HepG2 (cell line): ENCODE results near the gene MMP7. TPM values are rescaled to one million over a fixed set of nuclear protein-coding genes. Genes with fewer than 3 reads are reported as not detected.
A peak's percentile ranks its signal among the peaks of the same experiment; 100 is the strongest.

Experiments used
- ATAC-seq: fragments of 200-7000 bp; cut with Tn5 transposase; 3 replicates; pipeline ENCODE4 v1.9.1; 2020; ENCODE audit warnings: mild to moderate bottlenecking, moderate library complexity
- BruUV-seq: library from RNA; stranded (reverse); fragments of 400-500 nt; replicated peaks from 2 replicates; lab custom pipeline; 2021; lab: Mats Ljungman, UMichigan
- CTCF ChIA-PET: fragments of 300-600 bp; formaldehyde crosslinking; extraction: SDS; loops from one replicate; lab custom pipeline; 2021; ENCODE audit warnings: low total read pairs, inconsistent platforms, low intra/inter-chr PET ratio; lab: Yijun Ruan, JAX
- POLR2A ChIA-PET: fragments of 350-600 bp; sonication (Branson Sonifier 250); formaldehyde crosslinking; loops from one replicate; lab custom pipeline; 2020; ENCODE audit warnings: antibody characterized with exemption, inconsistent platforms; lab: Yijun Ruan, JAX
- DNase-seq: peaks from one replicate; pipeline ENCODE4 v3.0.0-alpha.2; 2015; ENCODE audit warnings: low spot score
- FAIRE-seq: peaks from 3 replicates; lab custom pipeline; 2011; peaks lifted over from hg19 to GRCh38; lab: Jason Lieb, UNC
- H2AFZ ChIP-seq: one replicate; pipeline ENCODE4 v1.6.1; 2011; ENCODE audit warnings: low read length, inconsistent platforms
- H3K27ac ChIP-seq: fragments of 300-600 bp; 3 replicates; pipeline ENCODE4 v1.8.0; 2011; ENCODE audit warnings: mixed run types, mild to moderate bottlenecking, mixed read lengths, low read length, inconsistent platforms; ENCODE audit not compliant: insufficient read depth; ENCODE audit errors: extremely low read length
- H3K27me3 ChIP-seq, 2 experiments: fragments of 200-600 bp in 1 of 2; 2 replicates in 1 of 2; 3 replicates in 1 of 2; pipeline versions ENCODE4 v1.6.0 to v1.8.0; 2011; ENCODE audit warnings: low read length in 2 of 2, mild to moderate bottlenecking in 2 of 2, moderate library complexity in 2 of 2, inconsistent platforms in 1 of 2; ENCODE audit not compliant: insufficient read depth in 2 of 2, control insufficient read depth in 1 of 2
- H3K36me3 ChIP-seq, 2 experiments: fragments of 200-600 bp in 1 of 2; replicated peaks in 1 of 2; 2 replicates in 1 of 2; 3 replicates in 1 of 2; pipeline versions ENCODE4 v1.5.1 to v1.8.0; 2011; ENCODE audit warnings: low read length in 2 of 2, inconsistent platforms in 1 of 2; ENCODE audit not compliant: insufficient read depth in 2 of 2, control insufficient read depth in 1 of 2
- H3K4me1 ChIP-seq: 2 replicates; pipeline ENCODE4 v1.5.1; 2012; ENCODE audit warnings: low read length, inconsistent platforms; ENCODE audit not compliant: insufficient read depth
- H3K4me2 ChIP-seq: 2 replicates; pipeline ENCODE4 v1.6.0; 2011; ENCODE audit warnings: low read depth, low read length, inconsistent platforms
- H3K4me3 ChIP-seq, 3 experiments: fragments of 200-600 bp in 1 of 3; sonication (generic), shearing (Covaris generic) in 1 of 3; replicated peaks in 1 of 3; 2 replicates each; pipeline ENCODE4 v1.5.1; 2011 to 2016; ENCODE audit warnings: low read length in 3 of 3, inconsistent platforms in 2 of 3, low read depth in 2 of 3, mild to moderate bottlenecking in 2 of 3, control low read depth in 1 of 3, mixed read lengths in 1 of 3; ENCODE audit not compliant: insufficient read depth in 1 of 3
- H3K79me2 ChIP-seq: one replicate; pipeline ENCODE4 v1.6.1; 2011; ENCODE audit warnings: low read length, inconsistent platforms; ENCODE audit not compliant: insufficient read depth
- H3K9ac ChIP-seq: 2 replicates; pipeline ENCODE4 v1.6.0; 2011; ENCODE audit warnings: mild to moderate bottlenecking, low read depth, low read length, inconsistent platforms; ENCODE audit not compliant: insufficient read depth
- H3K9me3 ChIP-seq: 2 replicates; pipeline ENCODE4 v1.5.1; 2012; ENCODE audit warnings: mild to moderate bottlenecking, low read length
- H4K20me1 ChIP-seq: 2 replicates; pipeline ENCODE4 v1.6.0; 2011; ENCODE audit warnings: inconsistent platforms, mild to moderate bottlenecking, low read length, moderate library complexity; ENCODE audit not compliant: insufficient read depth
- HES4 ChIP-seq: sonication (generic); formaldehyde crosslinking; IDR thresholded peaks from 2 replicates; pipeline ENCODE4 v1.9.0; 2021; ENCODE audit warnings: mild to moderate bottlenecking, missing genetic modification reagents, borderline replicate concordance
- HIC2 ChIP-seq: sonication (generic); formaldehyde crosslinking; IDR thresholded peaks from 2 replicates; pipeline ENCODE4 v1.9.0; 2022; ENCODE audit warnings: low read depth, missing genetic modification reagents
- KDM3A ChIP-seq: IDR thresholded peaks from 2 replicates; pipeline ENCODE4 v1.6.1; 2018; ENCODE audit warnings: low read depth, missing compliant biosample characterization
- MZF1 ChIP-seq: sonication (generic); formaldehyde crosslinking; IDR thresholded peaks from 2 replicates; pipeline ENCODE4 v1.8.1; 2023; ENCODE audit warnings: mild to moderate bottlenecking, missing genetic modification reagents, borderline replicate concordance
- NBN ChIP-seq: fragments of 450-650 bp; conservative IDR thresholded peaks from 2 replicates; pipeline ENCODE4 v1.6.1; 2017
- NR2F6 ChIP-seq, 2 experiments: IDR thresholded peaks; 2 replicates each; pipeline ENCODE4 v1.6.1; 2016; ENCODE audit warnings: antibody characterized with exemption in 1 of 2, mild to moderate bottlenecking in 1 of 2
- RAD51 ChIP-seq: fragments of 450-650 bp; IDR thresholded peaks from 2 replicates; pipeline ENCODE4 v1.6.1; 2016; ENCODE audit warnings: borderline replicate concordance
- RARG ChIP-seq: sonication (generic); formaldehyde crosslinking; IDR thresholded peaks from 2 replicates; pipeline ENCODE4 v1.4.0; 2020; ENCODE audit warnings: low read depth, mild to moderate bottlenecking, missing genetic modification reagents
- SNAPC2 ChIP-seq: sonication (generic); formaldehyde crosslinking; IDR thresholded peaks from 2 replicates; pipeline ENCODE4 v1.8.1; 2022; ENCODE audit warnings: mild to moderate bottlenecking, missing genetic modification reagents
- YEATS4 ChIP-seq: sonication (generic); formaldehyde crosslinking; IDR thresholded peaks from 2 replicates; pipeline ENCODE4 v1.4.0; 2020; ENCODE audit warnings: missing genetic modification reagents, borderline replicate concordance
- ZFY ChIP-seq: sonication (generic); formaldehyde crosslinking; IDR thresholded peaks from 2 replicates; pipeline ENCODE4 v1.4.0; 2020; ENCODE audit warnings: missing genetic modification reagents
- ZNF230 ChIP-seq: sonication (generic); formaldehyde crosslinking; IDR thresholded peaks from 2 replicates; pipeline ENCODE4 v1.4.0; 2020; ENCODE audit warnings: mild to moderate bottlenecking, missing genetic modification reagents
- ZNF275 ChIP-seq: sonication (generic); formaldehyde crosslinking; IDR thresholded peaks from 2 replicates; pipeline ENCODE4 v1.8.0; 2022; ENCODE audit warnings: missing genetic modification reagents, mild to moderate bottlenecking, inconsistent platforms, borderline replicate concordance
- ZNF331 ChIP-seq: sonication (generic); formaldehyde crosslinking; IDR thresholded peaks from 2 replicates; pipeline ENCODE4 v1.4.0; 2020; ENCODE audit warnings: missing genetic modification reagents
- ZNF335 ChIP-seq: sonication (generic); formaldehyde crosslinking; IDR thresholded peaks from 2 replicates; pipeline ENCODE4 v1.4.0; 2020; ENCODE audit warnings: missing genetic modification reagents
- ZNF597 ChIP-seq: sonication (generic); formaldehyde crosslinking; IDR thresholded peaks from 2 replicates; pipeline ENCODE4 v1.5.0; 2020; ENCODE audit warnings: missing genetic modification reagents
- ZNF614 ChIP-seq: IDR thresholded peaks from 2 replicates; pipeline ENCODE4 v1.6.1; 2018; ENCODE audit warnings: missing biosample characterization, missing genetic modification reagents, inconsistent platforms, borderline replicate concordance
- ZNF691 ChIP-seq: sonication (generic); formaldehyde crosslinking; IDR thresholded peaks from 2 replicates; pipeline ENCODE4 v1.4.0; 2020; ENCODE audit warnings: missing genetic modification reagents, low read depth, mild to moderate bottlenecking, borderline replicate concordance
- ZNF7 ChIP-seq: IDR thresholded peaks from 2 replicates; pipeline ENCODE4 v1.6.1; 2016; ENCODE audit warnings: missing biosample characterization, missing genetic modification reagents
- WGBS: methylation state at CpG from one replicate; pipeline ENCODE4 v1.1.6; 2017; ENCODE audit warnings: low lambda C conversion rate; 5-methylcytosine and 5-hydroxymethylcytosine counted together
- in situ Hi-C: cut with HindIII; loops from 2 replicates; pipeline ENCODE4 v1.10.0; 2017; ENCODE audit warnings: low pct_unique_long_range_greater_than_20kb; ENCODE audit not compliant: extremely low pct_ligation_motif_present
- intact Hi-C: fragments of 100-400 bp; cut with micrococcal nuclease; formaldehyde crosslinking; loops from one replicate; pipeline ENCODE4 v1.10.0; 2022; ENCODE audit not compliant: unreplicated experiment
- polyA plus RNA-seq, 8 experiments: library from polyadenylated mRNA; depleted of rRNA in 3 of 8; stranded (reverse) in 7 of 8; unstranded in 1 of 8; fragments of >200 nt; fragmentation: Illumina TruSeq in 4 of 8; extraction: Trizol in 4 of 8; gene quantifications; 2 replicates each; pipeline versions ENCODE4 v1.2.1 to v1.2.3, GENCODE V29; 2011 to 2016; ENCODE audit warnings: low read depth in 4 of 8, missing spikeins in 1 of 8, mixed read lengths in 1 of 8; ENCODE audit not compliant: insufficient read depth in 1 of 8
- total RNA-seq, 5 experiments: library from RNA; depleted of rRNA; stranded (reverse); fragments of >200 nt; fragmentation: Illumina TruSeq; extraction: Trizol; gene quantifications; 2 replicates each; pipeline ENCODE4 v1.2.3, GENCODE V29; 2016; ENCODE audit warnings: low read depth in 1 of 5

The MMP7 gene
- total and polyA plus RNA-seq, 2 of the 13 experiments (the other 11 are each of a cell fraction or from before 2014, with no cell fraction given) = 0.17 TPM; not detected in 1

GRCh38 chr11:102476812-102477211 lies 53.7 kb downstream of the MMP7 start:
- peak; percentile 91 for FAIRE-seq
- TF ChIP-seq HIC2 (CRISPR knock-in tag) = peak; percentile 56; the same call in 1 of the 2 replicates
- TF ChIP-seq ZNF335 = 0 out of 2 replicates have a peak, but pooled peaks have one; percentile 28
- TF ChIP-seq MZF1 (CRISPR knock-in tag) = no peak
- 0 out of 2 replicates have a peak, but pooled peaks have one; percentile 45 for TF ChIP-seq KDM3A (CRISPR knock-in tag)
- no peak for TF ChIP-seq RAD51
- no peak for TF ChIP-seq HES4 (CRISPR knock-in tag)
- no peak for TF ChIP-seq ZNF7 (CRISPR knock-in tag)
- no peak for TF ChIP-seq ZNF597 (CRISPR knock-in tag)
- no peak; the same call in 1 of the 2 replicates for TF ChIP-seq ZNF691 (CRISPR knock-in tag)
- TF ChIP-seq RARG (CRISPR knock-in tag) = no peak
- peak; percentile 70 for TF ChIP-seq ZFY (CRISPR knock-in tag)
- peak; percentile 63; the same call in 1 of the 2 replicates for TF ChIP-seq SNAPC2
- TF ChIP-seq ZNF331 (CRISPR knock-in tag) = peak; percentile 76; the same call in 1 of the 2 replicates
- no peak for TF ChIP-seq NBN
- no peak for TF ChIP-seq ZNF230
- TF ChIP-seq YEATS4 (CRISPR knock-in tag) = peak; percentile 64; the same call in 1 of the 2 replicates
- no peak for TF ChIP-seq ZNF275 (CRISPR knock-in tag)
- TF ChIP-seq ZNF614 (CRISPR knock-in tag) = peak; percentile 74; the same call in 1 of the 2 replicates
- TF ChIP-seq NR2F6 (IDR thresholded peaks at IDR 0.05) = peak; percentile 83
- peak; percentile 87 for TF ChIP-seq NR2F6 (CRISPR knock-in tag; IDR thresholded peaks at IDR 0.05)

More at GRCh38 chr11:102476812-102477211, 53.7 kb downstream of the MMP7 start:
- intact Hi-C loops (loop anchor here (2.0 kb wide), 1 partner anchor 16 kb away; no protein-coding TSS in a partner anchor), in situ Hi-C loops (no loop called here)
- no peaks in the 10 kb centered on the region for H3K27me3 ChIP-seq
- H4K20me1 ChIP-seq = no peaks in the 10 kb centered on the region
- ChIA-PET CTCF (no interaction called here), POLR2A (interaction anchor here (0.9 to 2.0 kb wide), 5 partner anchors 10 to 234 kb away, joined by 3 to 10 read pairs (median 3); no protein-coding TSS in a partner anchor)
- no peaks in the 10 kb centered on the region for H3K79me2 ChIP-seq
- H3K36me3 ChIP-seq = no peaks in the 10 kb centered on the region
- no TSS peak for BruUV-seq
- DNase-seq = peak; percentile 95
- peak overlapping the region; percentile 71 for H3K4me2 ChIP-seq
- peaks cover 65% of the 10 kb centered on the region for H3K4me1 ChIP-seq
- 0% methylated on average over 1 of the region's 1 CpG for WGBS
- H3K9me3 ChIP-seq = no peaks in the 10 kb centered on the region
- peak overlapping the region in 2 of 3 experiments; percentile 32 to 38; a peak in 1 of 6 replicates for H3K4me3 ChIP-seq
- H2AFZ ChIP-seq = no peak overlapping the region
- H3K27ac ChIP-seq = peak overlapping the region; percentile 79
- peak; percentile 100 for ATAC-seq
- peak overlapping the region; percentile 58 for H3K9ac ChIP-seq
